WTC11 (cell line): ENCODE results near the gene PRM2. TPM values are rescaled to one million over a fixed set of nuclear protein-coding genes. Genes with fewer than 3 reads are reported as not detected.
A peak's percentile ranks its signal among the peaks of the same experiment; 100 is the strongest.

Experiments used
- ATAC-seq: fragments of 200-7000 bp; cut with Tn5 transposase; 2 replicates; pipeline ENCODE4 v1.10.0; 2021; ENCODE audit warnings: mild to moderate bottlenecking, moderate library complexity
- CTCF ChIA-PET: fragments of 300-600 bp; sonication (Branson Sonifier 250); formaldehyde crosslinking; loops from one replicate; lab custom pipeline; 2021; ENCODE audit warnings: antibody characterized with exemption; lab: Charles Lee
- POLR2A ChIA-PET: fragments of 350-600 bp; sonication (Branson Sonifier 250); formaldehyde crosslinking; loops from one replicate; lab custom pipeline; 2021; ENCODE audit warnings: antibody characterized with exemption; lab: Charles Lee
- DNase-seq: peaks from one replicate; pipeline ENCODE4 v3.0.0; 2021; ENCODE audit warnings: low spot score
- H3K27ac Mint-ChIP-seq: 2 replicates; pipeline ENCODE4 v1.8.0; 2021; ENCODE audit warnings: mixed read lengths
- H3K27me3 Mint-ChIP-seq: 2 replicates; pipeline ENCODE4 v1.8.0; 2021; ENCODE audit warnings: low read depth, mild to moderate bottlenecking, moderate library complexity, mixed read lengths
- H3K36me3 Mint-ChIP-seq: 2 replicates; pipeline ENCODE4 v1.8.0; 2021; ENCODE audit warnings: mixed read lengths
- H3K4me1 Mint-ChIP-seq: 2 replicates; pipeline ENCODE4 v1.8.0; 2022; ENCODE audit warnings: mixed read lengths
- H3K4me3 Mint-ChIP-seq: 2 replicates; pipeline ENCODE4 v1.8.0; 2021; ENCODE audit warnings: mild to moderate bottlenecking, moderate library complexity, mixed read lengths
- H3K9me3 Mint-ChIP-seq: 2 replicates; pipeline ENCODE4 v1.8.0; 2021; ENCODE audit warnings: mixed read lengths
- GRHL2 ChIP-seq: fragments of 250-450 bp; sonication (Bioruptor Pico); IDR thresholded peaks from 2 replicates; pipeline ENCODE4 v1.8.0; 2022; ENCODE audit warnings: mild to moderate bottlenecking, moderate library complexity; ENCODE audit not compliant: insufficient replicate concordance, severe bottlenecking
- GTF2I ChIP-seq: fragments of 250-450 bp; sonication (Bioruptor Pico); conservative IDR thresholded peaks from 2 replicates; pipeline ENCODE4 v1.4.0; 2021; ENCODE audit warnings: mild to moderate bottlenecking
- IRF2 ChIP-seq: sonication (generic); formaldehyde crosslinking; IDR thresholded peaks from 2 replicates; pipeline ENCODE4 v1.8.0; 2022; ENCODE audit warnings: low read depth, missing genetic modification reagents, borderline replicate concordance
- JAZF1 ChIP-seq: fragments of 250-450 bp; sonication (Bioruptor Pico); IDR thresholded peaks from 2 replicates; pipeline ENCODE4 v1.9.0; 2021; ENCODE audit warnings: moderate library complexity, mild to moderate bottlenecking, inconsistent platforms
- SMAD4 ChIP-seq: sonication (generic); formaldehyde crosslinking; IDR thresholded peaks from 2 replicates; pipeline ENCODE4 v1.8.0; 2022; ENCODE audit warnings: mild to moderate bottlenecking, missing genetic modification reagents
- SOX15 ChIP-seq: fragments of 250-450 bp; sonication (Bioruptor Pico); IDR thresholded peaks from 2 replicates; pipeline ENCODE4 v1.9.0; 2021; ENCODE audit warnings: mild to moderate bottlenecking
- ZNF121 ChIP-seq: sonication (generic); formaldehyde crosslinking; IDR thresholded peaks from 2 replicates; pipeline ENCODE4 v1.8.0; 2023; ENCODE audit warnings: missing genetic modification reagents
- ZNF263 ChIP-seq: sonication (generic); formaldehyde crosslinking; IDR thresholded peaks from 2 replicates; pipeline ENCODE4 v1.8.1; 2022; ENCODE audit warnings: low read depth, mild to moderate bottlenecking, moderate library complexity, missing genetic modification reagents
- ZNF423 ChIP-seq: fragments of 250-450 bp; sonication (Bioruptor Pico); IDR thresholded peaks from 2 replicates; pipeline ENCODE4 v2.1.2; 2022; ENCODE audit warnings: mild to moderate bottlenecking, moderate library complexity
- total RNA-seq: library from RNA; stranded (reverse); gene quantifications from 3 replicates; pipeline ENCODE4 v1.2.3, GENCODE V29; 2021
- TF ChIP-seq, protein P1 (sequence below): sonication (generic); formaldehyde crosslinking; conservative IDR thresholded peaks from 2 replicates; pipeline ENCODE4 v1.8.1; 2022; ENCODE audit warnings: mild to moderate bottlenecking, missing genetic modification reagents
- TF ChIP-seq, protein P2 (sequence below): sonication (generic); formaldehyde crosslinking; IDR thresholded peaks from 2 replicates; pipeline ENCODE4 v1.8.1; 2023; ENCODE audit warnings: mild to moderate bottlenecking, missing genetic modification reagents
- TF ChIP-seq, protein P3 (sequence below): fragments of 250-450 bp; sonication (Bioruptor Pico); IDR thresholded peaks from 2 replicates; pipeline ENCODE4 v1.9.0; 2021; ENCODE audit warnings: mild to moderate bottlenecking, borderline replicate concordance
- TF ChIP-seq, protein P4 (sequence below): sonication (generic); formaldehyde crosslinking; IDR thresholded peaks from 2 replicates; pipeline ENCODE4 v1.8.1; 2023; ENCODE audit warnings: mild to moderate bottlenecking, missing genetic modification reagents, moderate library complexity
- TF ChIP-seq, protein P5 (sequence below): sonication (generic); formaldehyde crosslinking; IDR thresholded peaks from 2 replicates; pipeline ENCODE4 v1.8.1; 2022; ENCODE audit warnings: mild to moderate bottlenecking, moderate library complexity, missing genetic modification reagents

Gene PRM2
- total RNA-seq, 1 experiment from 2014 or later, result not detected

DNA sequence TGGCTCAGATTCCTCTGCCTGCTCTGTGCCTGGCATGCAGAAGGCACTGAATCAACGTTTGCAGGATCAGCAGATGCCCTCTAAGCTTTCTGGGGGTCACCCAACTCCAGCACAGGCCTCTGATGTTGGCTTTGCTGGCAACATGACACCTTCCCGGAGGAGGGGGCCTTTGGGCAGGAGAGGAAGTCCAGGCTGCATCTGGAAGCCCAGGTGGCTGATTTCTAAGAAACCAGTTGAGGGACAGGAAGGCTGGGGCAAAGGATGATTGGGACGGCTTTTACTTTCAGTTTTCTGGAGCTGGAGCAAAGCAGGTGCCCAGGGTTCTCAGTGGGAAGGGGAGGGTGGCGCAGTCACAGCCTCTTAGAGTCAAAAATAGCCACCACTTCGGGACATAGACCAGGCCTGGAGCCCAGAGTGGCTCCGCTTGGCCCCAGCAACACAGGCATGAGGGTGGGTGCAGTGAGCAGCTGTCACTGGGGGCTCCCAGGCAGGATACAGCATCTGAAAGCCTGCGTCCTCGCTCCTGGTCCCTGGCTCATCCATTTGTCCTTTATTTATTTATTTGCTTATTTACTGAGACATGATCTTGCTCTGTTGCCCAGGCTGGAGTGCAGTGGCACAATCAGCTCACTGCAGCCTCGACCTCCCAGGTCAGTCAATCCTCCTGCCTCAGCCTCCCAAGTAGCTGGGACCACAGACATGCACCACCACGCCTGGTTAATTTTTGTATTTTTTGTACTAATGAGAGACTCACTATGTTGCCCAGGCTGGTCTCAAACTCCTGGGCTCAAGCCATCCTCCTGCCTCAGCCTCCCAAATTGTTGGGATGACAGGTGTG lies 35.4 kb downstream of the PRM2 start:
- H3K27me3 Mint-ChIP-seq, result no peaks in the 10 kb centered on the region; the same call in 1 of the 2 replicates
- no peak overlapping the region for H3K4me3 Mint-ChIP-seq
- no peaks in the 10 kb centered on the region for H3K36me3 Mint-ChIP-seq
- TF ChIP-seq SMAD4 (CRISPR knock-in tag) (no peak), ZNF121 (CRISPR knock-in tag) (peak; percentile 57)
- TF ChIP-seq, all 79 proteins: peak for 1
- POLR2A ChIA-PET, result interaction anchor here (0.5 kb wide), 1 partner anchor 15 kb away, joined by 4 read pairs; no protein-coding TSS in a partner anchor
- CTCF ChIA-PET, result interaction anchor here (0.5 to 1.1 kb wide), 3 partner anchors 127 to 147 kb away, joined by 3 read pairs; no protein-coding TSS in a partner anchor
- peaks cover 5% of the 10 kb centered on the region for H3K4me1 Mint-ChIP-seq
- ATAC-seq (peak; percentile 49), DNase-seq (peak; percentile 29)
- H3K27ac Mint-ChIP-seq, result 0 out of 2 replicates have a peak overlapping the region, but pooled peaks have one; percentile 8
- H3K9me3 Mint-ChIP-seq, result peaks cover 5% of the 10 kb centered on the region

DNA sequence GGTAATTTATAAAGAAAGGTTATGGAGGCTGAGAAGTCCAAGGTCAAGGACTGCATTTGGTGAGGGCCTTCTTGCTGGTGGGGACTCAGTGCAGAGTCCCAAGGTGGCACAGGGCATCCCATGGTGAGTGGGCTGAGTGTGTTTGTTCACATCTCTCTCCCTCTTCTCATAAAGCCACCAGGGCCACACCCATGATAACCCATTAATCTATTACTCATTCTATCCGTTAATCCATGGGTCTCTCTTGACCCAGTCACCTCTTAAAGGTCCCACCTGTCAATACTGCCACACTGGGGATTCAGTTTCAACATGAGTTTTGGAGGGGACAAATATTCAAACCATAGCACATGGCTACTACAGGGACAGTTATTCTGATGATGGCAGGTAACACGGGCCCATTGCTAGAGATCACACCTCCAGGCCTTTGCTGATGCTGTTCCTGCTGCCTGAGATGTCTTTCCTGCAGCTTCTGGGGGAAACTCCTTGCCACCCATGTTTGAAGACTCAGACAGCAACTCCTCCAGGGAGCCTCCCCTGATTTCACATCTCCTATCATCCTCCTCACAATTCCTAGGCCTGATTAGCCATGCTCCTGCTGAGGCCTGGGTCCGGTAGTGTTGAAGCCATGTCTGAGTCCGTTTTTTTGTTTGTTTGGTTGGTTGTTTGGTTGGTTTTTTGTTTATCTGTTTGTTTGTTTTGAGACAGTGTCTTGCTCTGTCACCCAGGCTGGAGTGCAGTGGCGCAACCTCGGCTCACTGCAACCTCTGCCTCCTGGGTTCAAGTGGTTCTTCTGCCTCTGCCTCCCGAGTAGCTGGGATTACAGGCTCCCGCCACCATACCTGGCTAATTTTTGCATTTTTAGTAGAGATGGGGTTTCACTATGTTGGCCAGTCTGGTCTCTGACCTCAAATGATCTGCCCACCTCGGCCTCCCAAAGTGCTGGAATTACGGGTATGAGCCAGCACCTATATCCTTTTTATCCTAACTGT lies 36.3 kb downstream of the PRM2 start:
- ChIA-PET POLR2A (interaction anchor here (0.5 to 0.7 kb wide), 2 partner anchors 16 kb away, joined by 3 to 4 read pairs; no protein-coding TSS in a partner anchor), CTCF (interaction anchor here (0.6 kb wide), 2 partner anchors 148 to 258 kb away, joined by 3 read pairs; no protein-coding TSS in a partner anchor)
- H3K4me1 Mint-ChIP-seq, result peaks cover 5% of the 10 kb centered on the region
- H3K4me3 Mint-ChIP-seq, result no peak overlapping the region
- no peaks in the 10 kb centered on the region; the same call in 1 of the 2 replicates for H3K27me3 Mint-ChIP-seq
- H3K27ac Mint-ChIP-seq, result 0 out of 2 replicates have a peak overlapping the region, but pooled peaks have one; percentile 8
- ATAC-seq (no peak), DNase-seq (no peak)
- no peaks in the 10 kb centered on the region for H3K36me3 Mint-ChIP-seq
- TF ChIP-seq IRF2 (no peak), ZNF121 (CRISPR knock-in tag) (peak; percentile 14; the same call in 1 of the 2 replicates)
- peaks cover 5% of the 10 kb centered on the region for H3K9me3 Mint-ChIP-seq

DNA sequence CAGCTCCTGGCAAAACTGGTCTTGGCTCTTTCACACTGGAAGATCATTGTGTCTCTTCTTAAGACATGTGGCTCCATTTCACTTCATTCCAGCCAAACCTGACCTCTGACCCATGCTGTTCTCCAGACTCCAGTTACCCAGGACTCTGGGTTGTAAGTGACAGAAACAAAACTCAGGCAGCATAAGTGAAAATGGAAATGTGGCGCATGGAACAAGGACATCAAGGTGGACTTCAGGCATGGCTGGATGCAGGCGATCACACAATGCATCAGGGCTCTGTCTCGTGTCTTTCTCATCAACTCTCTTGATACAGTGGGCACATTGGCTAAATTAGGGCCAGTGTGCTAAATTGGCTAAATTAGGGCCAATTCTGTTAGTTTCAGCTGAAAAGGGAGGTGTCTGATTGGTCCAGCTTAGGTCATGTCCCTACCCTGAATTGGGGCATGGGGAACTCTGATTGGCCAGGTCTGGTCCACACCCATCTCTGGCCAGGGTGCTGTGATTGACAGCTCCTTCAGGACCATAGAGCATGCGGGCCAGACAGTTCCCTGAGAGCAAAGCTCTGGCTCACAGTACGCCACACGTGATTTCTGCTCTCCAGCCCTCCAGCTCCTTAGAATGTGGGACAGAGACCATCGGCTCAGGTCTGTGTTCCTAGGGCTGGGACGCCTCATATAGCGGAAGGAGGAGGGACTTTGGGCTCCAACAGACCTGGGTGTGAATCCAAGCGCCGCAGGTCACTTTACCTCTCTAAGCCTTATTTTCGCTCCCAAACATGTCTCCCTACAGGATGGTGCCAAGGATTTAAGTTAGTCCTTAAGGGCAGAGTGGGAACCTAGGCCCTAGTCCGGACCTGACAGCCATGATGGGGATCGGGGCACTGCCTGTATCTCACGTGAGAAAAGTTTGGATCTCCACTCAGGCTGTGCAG lies 37.7 kb downstream of the PRM2 start:
- no peak overlapping the region for H3K4me3 Mint-ChIP-seq
- peaks cover 5% of the 10 kb centered on the region for H3K4me1 Mint-ChIP-seq
- H3K36me3 Mint-ChIP-seq, result no peaks in the 10 kb centered on the region
- ChIA-PET POLR2A (interaction anchor here (0.5 to 0.7 kb wide), 3 partner anchors 18 to 158 kb away, joined by 3 to 4 read pairs (median 4); partner anchors contain the start of gene SOCS1), CTCF (interaction anchor here (1.0 kb wide), 2 partner anchors 17 to 78 kb away, joined by 4 to 6 read pairs; partner anchors contain the start of gene SOCS1)
- ATAC-seq (peak; percentile 82), DNase-seq (no peak)
- H3K9me3 Mint-ChIP-seq, result peaks cover 5% of the 10 kb centered on the region
- H3K27me3 Mint-ChIP-seq, result no peaks in the 10 kb centered on the region; the same call in 1 of the 2 replicates
- no peak overlapping the region for H3K27ac Mint-ChIP-seq
- TF ChIP-seq ZNF263 (CRISPR knock-in tag) (no peak), ZNF423 (CRISPR knock-in tag) (no peak), GRHL2 (CRISPR knock-in tag) (no peak), GTF2I (no peak), SOX15 (no peak), SMAD4 (CRISPR knock-in tag) (no peak), IRF2 (no peak), JAZF1 (CRISPR knock-in tag) (no peak)
- TF ChIP-seq, protein P1, sequence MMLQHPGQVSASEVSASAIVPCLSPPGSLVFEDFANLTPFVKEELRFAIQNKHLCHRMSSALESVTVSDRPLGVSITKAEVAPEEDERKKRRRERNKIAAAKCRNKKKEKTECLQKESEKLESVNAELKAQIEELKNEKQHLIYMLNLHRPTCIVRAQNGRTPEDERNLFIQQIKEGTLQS (CRISPR knock-in tag), result no peak
- TF ChIP-seq, protein P2, sequence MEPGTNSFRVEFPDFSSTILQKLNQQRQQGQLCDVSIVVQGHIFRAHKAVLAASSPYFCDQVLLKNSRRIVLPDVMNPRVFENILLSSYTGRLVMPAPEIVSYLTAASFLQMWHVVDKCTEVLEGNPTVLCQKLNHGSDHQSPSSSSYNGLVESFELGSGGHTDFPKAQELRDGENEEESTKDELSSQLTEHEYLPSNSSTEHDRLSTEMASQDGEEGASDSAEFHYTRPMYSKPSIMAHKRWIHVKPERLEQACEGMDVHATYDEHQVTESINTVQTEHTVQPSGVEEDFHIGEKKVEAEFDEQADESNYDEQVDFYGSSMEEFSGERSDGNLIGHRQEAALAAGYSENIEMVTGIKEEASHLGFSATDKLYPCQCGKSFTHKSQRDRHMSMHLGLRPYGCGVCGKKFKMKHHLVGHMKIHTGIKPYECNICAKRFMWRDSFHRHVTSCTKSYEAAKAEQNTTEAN (CRISPR knock-in tag), result no peak
- TF ChIP-seq, protein P3, sequence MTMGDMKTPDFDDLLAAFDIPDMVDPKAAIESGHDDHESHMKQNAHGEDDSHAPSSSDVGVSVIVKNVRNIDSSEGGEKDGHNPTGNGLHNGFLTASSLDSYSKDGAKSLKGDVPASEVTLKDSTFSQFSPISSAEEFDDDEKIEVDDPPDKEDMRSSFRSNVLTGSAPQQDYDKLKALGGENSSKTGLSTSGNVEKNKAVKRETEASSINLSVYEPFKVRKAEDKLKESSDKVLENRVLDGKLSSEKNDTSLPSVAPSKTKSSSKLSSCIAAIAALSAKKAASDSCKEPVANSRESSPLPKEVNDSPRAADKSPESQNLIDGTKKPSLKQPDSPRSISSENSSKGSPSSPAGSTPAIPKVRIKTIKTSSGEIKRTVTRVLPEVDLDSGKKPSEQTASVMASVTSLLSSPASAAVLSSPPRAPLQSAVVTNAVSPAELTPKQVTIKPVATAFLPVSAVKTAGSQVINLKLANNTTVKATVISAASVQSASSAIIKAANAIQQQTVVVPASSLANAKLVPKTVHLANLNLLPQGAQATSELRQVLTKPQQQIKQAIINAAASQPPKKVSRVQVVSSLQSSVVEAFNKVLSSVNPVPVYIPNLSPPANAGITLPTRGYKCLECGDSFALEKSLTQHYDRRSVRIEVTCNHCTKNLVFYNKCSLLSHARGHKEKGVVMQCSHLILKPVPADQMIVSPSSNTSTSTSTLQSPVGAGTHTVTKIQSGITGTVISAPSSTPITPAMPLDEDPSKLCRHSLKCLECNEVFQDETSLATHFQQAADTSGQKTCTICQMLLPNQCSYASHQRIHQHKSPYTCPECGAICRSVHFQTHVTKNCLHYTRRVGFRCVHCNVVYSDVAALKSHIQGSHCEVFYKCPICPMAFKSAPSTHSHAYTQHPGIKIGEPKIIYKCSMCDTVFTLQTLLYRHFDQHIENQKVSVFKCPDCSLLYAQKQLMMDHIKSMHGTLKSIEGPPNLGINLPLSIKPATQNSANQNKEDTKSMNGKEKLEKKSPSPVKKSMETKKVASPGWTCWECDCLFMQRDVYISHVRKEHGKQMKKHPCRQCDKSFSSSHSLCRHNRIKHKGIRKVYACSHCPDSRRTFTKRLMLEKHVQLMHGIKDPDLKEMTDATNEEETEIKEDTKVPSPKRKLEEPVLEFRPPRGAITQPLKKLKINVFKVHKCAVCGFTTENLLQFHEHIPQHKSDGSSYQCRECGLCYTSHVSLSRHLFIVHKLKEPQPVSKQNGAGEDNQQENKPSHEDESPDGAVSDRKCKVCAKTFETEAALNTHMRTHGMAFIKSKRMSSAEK (CRISPR knock-in tag), result no peak
- TF ChIP-seq, protein P4, sequence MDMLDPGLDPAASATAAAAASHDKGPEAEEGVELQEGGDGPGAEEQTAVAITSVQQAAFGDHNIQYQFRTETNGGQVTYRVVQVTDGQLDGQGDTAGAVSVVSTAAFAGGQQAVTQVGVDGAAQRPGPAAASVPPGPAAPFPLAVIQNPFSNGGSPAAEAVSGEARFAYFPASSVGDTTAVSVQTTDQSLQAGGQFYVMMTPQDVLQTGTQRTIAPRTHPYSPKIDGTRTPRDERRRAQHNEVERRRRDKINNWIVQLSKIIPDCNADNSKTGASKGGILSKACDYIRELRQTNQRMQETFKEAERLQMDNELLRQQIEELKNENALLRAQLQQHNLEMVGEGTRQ, result no peak
- TF ChIP-seq, protein P5, sequence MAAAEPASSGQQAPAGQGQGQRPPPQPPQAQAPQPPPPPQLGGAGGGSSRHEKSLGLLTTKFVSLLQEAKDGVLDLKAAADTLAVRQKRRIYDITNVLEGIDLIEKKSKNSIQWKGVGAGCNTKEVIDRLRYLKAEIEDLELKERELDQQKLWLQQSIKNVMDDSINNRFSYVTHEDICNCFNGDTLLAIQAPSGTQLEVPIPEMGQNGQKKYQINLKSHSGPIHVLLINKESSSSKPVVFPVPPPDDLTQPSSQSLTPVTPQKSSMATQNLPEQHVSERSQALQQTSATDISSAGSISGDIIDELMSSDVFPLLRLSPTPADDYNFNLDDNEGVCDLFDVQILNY (CRISPR knock-in tag), result no peak
